Stimulated activated CD8-positive, alpha-beta memory T cell treated with anti-CD3 and anti-CD28 coated beads, Interleukin-4, amount 100 ng/mL, for 1 hour (primary cell): Measurements from ENCODE around the gene SYNGR4.
"Not testable (repeated sequence)": the region's sequence is repeated elsewhere in the genome, so short reads cannot be mapped to it uniquely, and the experiment has no call there.

ENCODE experiments used
- DNase-seq, 2 donors: peaks; one replicate each; pipeline ENCODE4 v3.0.0-alpha.2; 2020; ENCODE audit warnings: low read depth in 2 of 2, low spot score in 1 of 2

SYNGR4 gene

DNA sequence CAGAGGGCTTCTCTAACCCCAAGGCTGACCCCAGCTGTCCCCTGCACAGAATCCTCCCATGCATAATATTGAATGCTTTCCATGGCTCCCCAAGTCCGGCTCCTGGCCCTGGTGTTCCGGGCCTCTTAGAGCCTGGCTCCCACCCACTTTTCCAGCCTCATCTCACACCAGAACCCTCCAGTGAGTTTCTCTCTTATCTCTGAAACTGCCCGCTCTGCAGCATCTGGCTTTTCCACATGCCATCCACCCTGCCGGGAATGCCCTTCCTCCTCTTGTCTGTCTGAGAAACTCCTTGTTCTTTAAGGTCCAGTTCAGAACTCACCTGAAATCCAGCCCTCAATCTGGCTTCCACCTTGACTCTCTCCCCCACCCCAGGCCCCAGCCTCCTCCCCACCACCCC lies 6.8 kb downstream of the SYNGR4 start:
- DNase-seq: no peak

DNA sequence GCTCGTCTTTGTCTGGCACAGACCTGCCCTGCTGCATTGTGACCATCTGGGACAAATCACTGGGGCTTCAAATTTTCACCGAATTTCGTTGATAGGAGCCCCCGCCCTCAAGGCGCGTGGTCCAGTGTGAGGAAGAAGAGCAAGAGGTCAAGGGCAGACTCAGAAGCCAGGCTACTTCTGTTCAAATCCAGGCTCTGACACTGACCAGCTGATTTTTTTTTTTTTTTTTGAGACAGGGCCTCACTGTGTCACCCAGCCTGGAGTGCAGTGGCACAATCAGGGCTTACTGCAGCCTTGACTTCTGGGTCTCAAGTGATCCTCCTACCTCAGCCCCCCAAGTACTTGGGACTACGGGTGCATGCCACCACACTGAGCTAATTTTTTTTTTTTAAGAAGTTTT lies 7.2 kb downstream of the SYNGR4 start:
- no peak for DNase-seq

DNA sequence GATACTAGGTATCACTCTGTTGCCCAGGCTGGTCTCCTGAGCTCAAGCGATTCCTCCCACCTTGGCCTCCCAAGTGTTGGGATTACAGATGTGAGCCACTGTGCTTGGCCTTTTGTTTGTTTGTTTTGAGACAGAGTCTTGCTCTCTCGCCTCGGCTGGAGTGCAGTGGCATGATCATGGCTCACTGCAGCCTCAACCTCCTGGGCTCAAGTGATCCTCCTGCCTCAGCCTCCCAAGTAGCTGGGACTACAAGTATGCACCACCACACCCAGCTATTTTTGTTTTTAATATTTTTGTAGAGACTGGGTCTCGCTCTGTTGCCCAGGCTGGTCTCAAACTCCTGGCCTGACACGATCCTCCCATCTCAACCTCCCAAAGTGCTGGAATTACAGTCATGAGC lies 7.6 kb downstream of the SYNGR4 start:
- DNase-seq: not testable (repeated sequence)

- DNase-seq: no peak
Observed at GRCh38 chr19:48372904-48373303, 8.7 kb downstream of the SYNGR4 start.

- DNase-seq: no peak
Observed at GRCh38 chr19:48373567-48373966, 9.4 kb downstream of the SYNGR4 start.

- no peak for DNase-seq
Observed at GRCh38 chr19:48378194-48378570, 14.0 kb downstream of the SYNGR4 start.

DNA sequence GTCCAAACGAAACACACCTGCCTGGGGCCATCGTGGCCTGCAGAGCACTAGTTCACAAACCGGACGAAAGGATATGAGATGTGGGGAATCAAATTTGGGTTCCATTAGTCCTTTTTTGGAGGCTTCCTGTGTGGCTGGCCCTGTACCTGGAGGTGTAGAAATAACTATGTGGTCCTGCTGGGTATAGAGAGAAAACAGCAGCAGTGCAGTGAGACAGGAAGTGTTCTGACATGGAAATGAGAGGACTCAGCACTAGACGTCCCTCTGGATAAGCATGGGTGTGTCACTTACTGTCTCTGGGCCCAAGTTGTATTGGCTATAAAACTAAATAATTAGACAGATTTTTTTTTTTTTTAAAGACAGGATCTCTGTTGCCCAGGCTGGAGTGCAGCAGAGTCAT lies 14.9 kb downstream of the SYNGR4 start:
- no peak for DNase-seq

DNA sequence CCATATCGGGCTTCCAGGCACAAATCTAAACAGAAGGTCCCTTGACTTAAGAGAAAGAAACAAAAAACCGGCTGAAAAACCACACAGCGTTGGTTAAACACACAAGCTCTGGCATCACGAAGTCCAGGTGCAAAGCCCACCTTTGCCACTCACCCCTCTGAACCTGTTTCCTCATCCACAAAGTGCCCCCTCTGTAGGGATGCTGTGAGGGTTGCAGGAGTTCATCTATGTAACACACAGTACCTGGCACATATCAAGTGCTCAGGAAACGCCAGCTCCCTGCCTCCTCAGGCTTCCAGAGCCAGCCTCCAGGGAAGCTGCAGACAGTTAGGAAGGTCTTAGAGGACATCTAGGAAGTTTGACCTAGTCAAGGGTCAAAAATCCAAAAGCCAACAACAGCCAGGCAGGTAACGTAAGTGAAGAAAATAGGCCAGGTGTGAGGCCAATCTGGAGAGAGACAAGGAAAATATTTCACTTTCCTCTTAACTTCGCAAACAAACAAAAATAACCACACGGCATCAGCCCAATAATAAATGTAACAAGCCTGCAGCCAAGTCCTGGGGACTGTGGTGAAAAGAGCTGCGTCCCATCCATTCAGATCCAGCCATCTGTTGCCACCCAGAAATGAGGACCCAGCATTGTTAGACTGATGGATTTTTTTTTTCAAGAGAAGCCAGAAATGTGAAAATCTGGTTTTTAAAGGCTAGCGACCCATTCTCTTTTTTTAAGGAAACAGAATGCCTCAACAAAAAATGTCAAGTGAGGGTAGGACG lies 17.2 kb downstream of the SYNGR4 start:
- DNase-seq: no peak

- DNase-seq: no peak
Observed at GRCh38 chr19:48382286-48382685, 18.1 kb downstream of the SYNGR4 start.

DNA sequence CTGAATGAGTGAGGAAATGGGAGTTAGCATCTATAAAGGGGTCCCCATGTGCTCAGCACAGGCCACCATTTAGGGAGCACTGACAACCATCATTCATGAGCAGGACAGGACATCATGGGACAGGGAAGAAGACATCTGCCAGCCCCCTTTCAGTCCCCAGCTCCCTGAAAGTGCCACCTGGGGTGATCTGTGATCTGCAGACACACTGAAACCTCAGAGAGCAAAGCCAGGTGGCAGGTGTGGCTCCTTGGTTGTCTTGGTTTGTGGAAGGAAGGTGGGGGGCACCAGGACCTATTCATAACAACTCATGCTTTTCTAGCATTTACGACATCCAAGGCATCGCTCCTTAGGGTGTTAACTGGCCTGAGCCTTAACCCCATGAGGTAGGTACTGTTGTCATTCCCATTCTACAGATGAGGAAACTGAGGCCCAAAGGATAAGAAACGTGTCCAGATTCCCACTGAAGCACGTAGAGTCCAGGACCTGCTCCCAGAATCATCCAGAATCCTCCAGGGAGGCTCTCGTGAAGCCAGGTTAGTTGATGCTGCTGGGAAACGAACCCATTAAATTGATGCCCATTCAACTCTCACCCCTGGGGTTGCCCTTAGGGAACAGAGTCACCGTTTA lies 21.4 kb downstream of the SYNGR4 start:
- DNase-seq: no peak

- no peak for DNase-seq
Observed at GRCh38 chr19:48386981-48387380, 22.8 kb downstream of the SYNGR4 start.

GRCh38 chr19:48390188-48391099 lies 26.3 kb downstream of the SYNGR4 start:
- DNase-seq: peak; percentile 31 to 34

GRCh38 chr19:48391100-48392005 lies 27.2 kb downstream of the SYNGR4 start, which contains the start of gene KDELR1:
Gene KDELR1 (minus strand): TSS chr19:48391551. CDS start chr19:48391358, 193 bp downstream.
- peak; percentile 49 for DNase-seq

DNA sequence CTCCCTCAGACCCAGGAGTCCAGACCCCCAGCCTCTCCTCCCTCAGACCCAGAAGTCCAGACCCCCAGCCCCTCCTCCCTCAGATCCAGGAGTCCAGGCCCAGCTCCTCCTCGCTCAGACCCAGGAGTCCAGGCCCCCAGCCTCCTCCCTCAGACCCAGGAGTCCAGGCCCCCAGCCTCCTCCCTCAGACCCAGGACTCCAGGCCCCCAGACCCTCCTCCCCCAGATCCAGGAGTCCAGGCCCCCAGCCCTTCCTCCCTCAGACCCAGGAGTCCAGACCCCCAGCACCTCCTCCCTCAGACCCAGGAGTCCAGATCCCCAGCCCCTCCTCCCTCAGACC lies 27.8 kb downstream of the SYNGR4 start:
- not testable (repeated sequence) for DNase-seq

DNA sequence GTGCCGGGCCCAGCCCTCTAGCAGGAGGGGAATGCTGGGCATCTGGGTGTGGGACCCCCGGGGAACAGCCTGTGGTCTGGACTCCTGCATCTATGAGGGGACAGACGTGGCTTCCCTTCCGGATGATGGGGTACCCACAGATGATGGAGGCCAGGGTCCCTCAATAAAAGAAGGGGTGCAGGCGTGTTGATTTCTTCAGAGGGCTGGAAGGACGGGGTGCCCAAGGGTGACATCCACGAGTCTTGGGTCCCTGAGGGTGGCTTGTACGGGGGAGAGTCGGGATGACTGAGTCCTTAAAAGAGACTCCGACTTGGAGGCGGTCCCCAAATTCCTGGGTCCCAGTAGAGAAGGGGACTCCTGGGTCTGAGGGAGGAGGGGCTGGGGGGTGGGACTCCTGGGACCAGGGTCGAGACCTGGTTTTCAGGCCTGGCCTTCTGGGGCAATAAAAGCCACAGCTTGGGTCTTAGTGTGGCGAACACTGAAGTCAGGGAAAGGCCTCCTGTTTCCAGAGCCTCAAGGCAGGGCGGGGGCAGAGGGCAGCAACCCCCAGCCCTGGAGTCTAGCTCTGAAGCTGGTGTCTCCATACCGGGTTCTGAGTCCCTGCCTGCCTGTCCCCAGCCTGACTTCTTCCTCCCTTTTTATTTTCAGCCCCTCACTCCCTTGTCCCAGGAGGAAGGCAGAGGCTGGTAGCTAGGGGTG lies 28.8 kb downstream of the SYNGR4 start:
- DNase-seq: no peak

GRCh38 chr19:48393559-48394330 lies 29.6 kb downstream of the SYNGR4 start, which contains the start of gene GRIN2D:
Gene GRIN2D (plus strand): TSS chr19:48393668. CDS start chr19:48398393, 4,725 bp downstream.
- no peak for DNase-seq

DNA sequence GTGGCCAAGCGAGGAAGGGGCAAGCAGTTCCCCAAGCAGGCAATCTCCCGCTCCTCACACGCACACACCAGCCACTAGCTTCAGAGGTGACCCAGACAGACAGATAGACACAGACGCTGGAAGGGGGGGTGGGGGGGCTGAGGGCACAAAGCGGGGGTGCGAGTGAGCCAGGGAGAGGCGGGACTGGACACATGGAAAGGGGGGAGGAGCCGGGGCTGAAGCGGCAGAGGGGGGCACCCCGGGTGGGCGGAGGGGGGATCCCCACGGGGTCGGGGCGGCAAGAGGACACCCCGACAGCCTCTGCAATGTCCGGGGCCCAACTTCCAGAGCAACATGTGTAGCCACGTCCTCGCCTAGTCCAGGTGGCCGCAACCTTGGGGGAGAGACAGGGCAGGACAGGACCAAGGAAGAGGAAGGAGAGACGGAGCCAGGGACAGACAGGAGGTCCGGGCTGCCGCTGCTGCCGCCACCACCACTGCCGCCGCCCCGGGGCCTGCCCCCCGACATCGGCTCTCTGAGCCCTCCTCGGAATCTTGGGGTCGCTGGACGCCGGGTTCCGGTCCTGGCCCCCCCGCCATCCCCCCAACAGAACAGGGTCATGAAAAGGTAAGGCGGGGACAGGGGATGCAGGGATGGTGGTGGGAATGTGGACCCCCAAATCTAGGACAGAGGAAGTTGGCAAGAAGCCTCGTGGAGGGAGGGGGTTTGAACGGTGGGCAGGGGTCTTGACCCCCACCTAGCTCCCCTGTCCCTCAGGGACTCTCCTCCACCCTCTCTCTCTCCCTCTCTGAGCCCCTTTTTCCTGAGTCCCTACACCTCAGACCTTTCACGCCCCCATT lies 30.4 kb downstream of the SYNGR4 start:
- no peak for DNase-seq

GRCh38 chr19:48395170-48395455 lies 30.9 kb downstream of the SYNGR4 start:
- DNase-seq: no peak

DNA sequence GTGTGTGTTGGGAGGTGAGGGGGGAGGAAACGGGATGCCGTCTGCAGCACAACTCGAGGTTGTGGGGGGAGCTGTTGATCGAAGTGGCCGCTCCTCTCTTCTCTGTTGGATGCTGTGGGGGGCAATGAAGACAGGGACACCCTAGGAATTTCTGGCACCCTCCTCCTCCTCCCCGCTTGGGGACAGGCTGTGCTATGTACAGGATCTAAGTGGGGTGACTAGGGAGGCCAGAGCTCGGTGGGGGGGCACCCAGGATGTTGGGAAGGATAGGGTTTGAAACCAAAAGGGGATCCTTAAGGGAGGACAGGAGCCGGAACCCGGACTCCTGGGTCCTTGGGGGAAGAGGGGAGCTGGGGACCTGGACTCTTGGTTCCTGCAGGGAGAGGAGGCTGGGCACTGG lies 31.3 kb downstream of the SYNGR4 start:
- DNase-seq: no peak
